SW480 (cell line): ENCODE data around the gene P3R3URF.
A peak's percentile ranks its signal among the peaks of the same experiment; 100 is the strongest.

Source experiments
- DNase-seq: peaks from one replicate; pipeline ENCODE4 v3.0.0-alpha.2; 2016; ENCODE audit warnings: low spot score

The P3R3URF gene

DNA sequence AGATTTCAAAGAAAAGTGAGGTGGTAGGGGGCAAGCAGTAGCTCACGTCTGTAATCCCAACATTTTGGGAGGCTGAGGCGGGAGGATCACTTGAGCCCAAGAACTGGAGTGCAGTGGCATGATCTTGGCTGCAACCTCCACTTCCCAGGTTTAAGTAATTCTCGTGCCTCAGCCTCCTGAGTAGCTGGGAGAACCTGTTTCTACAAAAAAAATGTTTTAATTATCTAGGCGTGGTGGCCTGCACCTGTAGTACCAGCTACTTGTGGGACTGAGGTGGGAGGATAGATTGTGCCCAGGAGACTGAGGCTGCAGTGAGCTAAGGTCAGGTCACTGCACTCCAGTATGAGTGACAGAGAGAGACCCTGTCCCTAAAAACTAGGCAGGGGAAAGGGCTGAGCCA is 4.0 kb downstream of the P3R3URF start:
- no peak for DNase-seq

DNA sequence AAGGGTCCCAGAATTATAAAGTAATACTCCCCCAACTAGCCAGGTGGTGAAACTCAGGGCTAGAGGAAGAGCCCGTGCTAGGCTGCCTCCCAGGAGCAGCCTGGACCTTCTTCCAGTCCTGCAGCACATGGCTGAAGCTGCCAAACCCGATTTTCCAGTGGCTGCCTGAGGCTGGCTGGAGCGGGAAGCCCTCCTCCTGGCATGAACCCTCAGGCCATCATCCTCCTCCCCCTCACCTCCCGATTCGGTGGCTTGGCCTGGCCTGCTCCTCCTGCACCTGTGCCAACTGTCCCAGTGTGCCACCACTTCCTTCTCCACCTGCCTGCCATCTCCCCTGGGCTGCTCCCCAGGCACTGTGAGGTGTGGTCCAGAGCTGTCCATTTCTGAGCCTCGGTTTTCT is 4.4 kb downstream of the P3R3URF start:
- no peak for DNase-seq

DNA sequence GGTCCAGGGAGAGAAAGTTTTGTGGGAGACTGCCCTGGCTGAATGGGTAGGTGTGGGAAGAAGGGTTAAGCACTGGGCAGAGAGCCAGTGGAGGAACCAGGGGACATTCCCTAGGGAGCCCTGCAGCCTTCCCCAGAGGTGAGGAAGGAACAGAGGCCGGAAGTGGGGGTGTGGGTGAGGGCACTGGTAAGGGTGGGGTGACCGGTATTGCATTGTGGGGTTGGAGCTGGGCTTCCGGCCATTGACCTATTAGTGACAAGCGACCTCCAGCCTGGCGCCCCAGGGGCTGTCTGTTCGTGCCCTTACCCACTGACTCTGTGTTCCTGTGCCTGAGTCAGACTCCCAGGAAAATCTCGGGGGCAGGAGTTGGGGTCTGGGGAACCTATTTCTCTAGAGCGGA is 4.9 kb downstream of the P3R3URF start:
- no peak for DNase-seq

DNA sequence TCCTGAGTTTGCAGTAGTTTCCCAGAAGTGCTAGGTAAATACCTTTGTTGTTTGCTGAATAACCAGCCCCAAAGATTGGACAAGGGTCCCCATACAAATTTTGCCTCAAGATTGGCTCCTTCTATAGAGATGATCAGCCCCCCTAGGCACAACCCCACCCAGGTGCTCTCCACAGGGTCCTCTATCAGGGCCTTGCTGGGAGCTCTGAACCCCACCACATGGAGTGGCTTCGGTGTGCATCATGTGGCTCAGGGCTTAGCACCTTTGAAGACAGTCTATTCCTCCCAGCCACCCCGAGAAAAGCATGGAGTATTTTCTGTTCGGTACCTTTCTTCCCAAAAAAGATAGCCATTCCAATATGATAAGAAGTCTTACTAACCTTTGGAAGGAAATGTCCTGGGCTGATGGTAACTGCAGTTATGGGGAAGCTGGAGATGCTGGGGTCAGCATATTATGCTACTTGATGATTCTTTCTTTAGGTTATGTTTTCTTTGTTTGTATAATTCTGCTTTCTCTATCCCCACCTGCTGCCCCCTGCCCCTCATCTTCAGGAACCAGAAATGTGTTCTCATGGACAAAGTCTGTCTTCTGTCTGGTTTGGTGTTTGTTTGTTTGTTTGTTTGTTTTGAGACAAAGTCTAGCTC is 6.4 kb downstream of the P3R3URF start:
- no peak for DNase-seq

DNA sequence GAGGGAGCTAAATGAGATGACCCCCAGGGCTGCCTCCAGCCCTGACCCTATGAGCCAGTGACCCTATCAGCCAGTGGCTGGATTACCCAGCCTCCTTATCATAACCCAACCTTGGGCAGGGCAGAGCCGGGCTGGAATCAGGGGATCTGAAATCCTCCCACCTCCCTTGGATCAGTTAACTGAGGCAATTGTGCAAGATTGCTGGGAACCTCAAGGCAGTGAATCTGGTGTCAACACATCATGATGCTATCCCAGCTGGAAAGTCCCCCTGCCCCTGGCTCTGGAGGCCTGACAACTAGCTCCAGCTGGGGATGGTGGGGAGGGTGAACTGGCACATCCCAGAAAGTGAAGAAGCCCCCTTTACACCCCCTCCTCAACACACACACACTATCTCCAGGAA is 7.8 kb downstream of the P3R3URF start:
- DNase-seq: no peak

DNA sequence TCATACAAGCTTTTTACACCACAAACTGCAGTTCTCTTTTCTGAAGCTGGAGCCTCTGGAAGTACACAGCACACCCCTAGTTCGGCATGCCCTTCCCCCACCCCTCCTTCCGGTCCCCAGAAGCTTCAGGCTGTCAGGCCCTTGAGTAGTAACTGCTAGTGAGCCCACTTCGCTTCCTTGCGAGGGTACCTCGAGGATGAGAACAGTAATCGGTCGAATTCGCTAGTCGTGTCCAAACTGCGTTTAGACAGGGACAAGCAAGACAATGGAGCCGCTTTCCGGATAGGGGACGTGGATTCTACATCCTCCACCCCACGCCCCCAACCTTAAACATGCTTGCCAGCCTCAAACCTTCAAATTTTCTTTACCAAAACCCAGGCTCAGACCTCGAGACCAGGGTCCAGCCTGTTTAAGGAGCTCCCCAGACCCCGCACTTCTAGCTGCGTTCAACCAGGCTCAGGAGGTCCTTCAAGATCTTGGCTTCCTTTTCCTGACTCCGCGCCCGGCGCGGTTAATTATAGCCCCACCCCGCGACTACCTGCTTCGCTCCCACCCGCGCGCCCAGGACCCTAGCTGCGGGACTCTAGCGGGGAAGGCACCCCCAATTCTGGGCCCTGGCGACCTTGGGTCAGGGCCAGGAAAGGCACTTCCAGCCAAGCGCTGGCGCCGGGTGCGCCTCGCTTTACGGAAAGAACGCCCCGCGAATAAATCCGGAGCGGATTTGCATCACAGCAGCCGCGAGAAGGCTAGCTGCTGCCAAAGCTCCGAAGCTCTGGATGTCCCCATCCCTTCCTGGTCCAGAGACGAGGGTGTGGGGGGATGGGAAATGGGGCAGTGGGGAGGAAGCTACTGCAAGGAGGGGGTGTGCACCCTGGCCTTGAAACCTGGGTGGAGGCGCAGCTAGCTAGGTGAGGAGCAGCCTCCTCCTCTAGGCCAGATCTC is 9.5 kb downstream of the P3R3URF start:
- no peak for DNase-seq

DNA sequence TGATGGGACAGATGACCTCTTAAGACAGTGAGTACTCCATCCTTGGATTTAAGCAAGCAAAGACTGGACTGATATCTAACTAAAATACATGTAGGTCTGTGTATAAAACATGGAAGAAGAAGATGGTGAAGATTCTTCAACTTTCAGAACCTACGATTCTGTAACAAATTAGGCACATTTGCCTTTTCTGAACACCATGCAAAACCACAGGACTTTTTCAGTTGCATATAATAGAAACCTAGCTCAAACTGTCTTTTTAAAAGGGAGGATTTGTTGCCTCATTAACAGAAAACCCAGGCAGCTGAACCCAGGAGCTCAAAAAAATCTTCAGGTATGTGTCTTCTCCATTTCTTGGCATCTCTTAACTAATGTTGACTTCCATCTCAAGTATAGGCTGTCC is 16.1 kb downstream of the P3R3URF start:
- no peak for DNase-seq

- DNase-seq: no peak
These were observed 16.8 kb downstream of the P3R3URF start for GRCh38 chr1:46159516-46159915.

GRCh38 chr1:46158312-46159281 is 17.7 kb downstream of the P3R3URF start:
- no peak for DNase-seq

DNA sequence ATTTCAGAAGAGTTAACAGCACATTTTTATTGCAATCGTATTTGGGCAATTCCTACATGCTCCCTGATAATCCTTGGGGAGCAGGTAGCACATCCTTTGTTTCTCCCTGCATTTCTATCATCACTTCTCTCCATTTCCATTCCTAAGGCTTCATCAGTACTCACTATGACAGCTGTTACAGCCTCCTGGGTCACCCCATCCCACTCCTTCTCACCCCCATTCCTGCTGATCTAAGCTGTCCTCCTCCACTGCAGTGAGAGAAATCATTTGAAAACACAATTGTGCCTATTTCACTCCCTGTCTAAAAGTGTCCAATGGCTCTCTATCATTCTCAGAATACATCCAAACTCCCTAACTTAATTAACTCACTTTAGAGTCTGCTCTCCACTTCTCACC is 18.4 kb downstream of the P3R3URF start:
- DNase-seq: no peak

GRCh38 chr1:46153732-46154131 is 22.6 kb downstream of the P3R3URF start:
- no peak for DNase-seq

DNA sequence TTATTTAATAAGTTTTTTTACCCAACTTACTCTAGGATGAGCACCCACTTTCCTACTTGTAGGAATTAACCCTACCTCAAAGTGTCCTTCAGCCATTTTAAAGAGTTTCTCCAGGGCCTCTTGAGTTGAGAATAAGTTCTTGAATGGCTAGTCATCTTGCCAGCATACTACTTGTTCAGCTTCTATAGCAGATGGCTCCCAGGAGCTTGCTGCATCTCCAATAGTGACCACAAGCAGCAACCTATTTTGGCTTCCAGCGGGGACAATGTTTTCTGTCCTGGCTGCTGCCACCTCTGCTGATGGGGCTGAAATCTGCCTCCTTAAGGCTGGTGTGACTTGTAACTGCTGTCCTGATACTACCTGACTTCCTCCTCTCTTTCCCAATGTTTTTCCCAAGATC is 23.1 kb downstream of the P3R3URF start:
- DNase-seq: no peak

- DNase-seq: no peak
These were observed 24.3 kb downstream of the P3R3URF start for GRCh38 chr1:46152016-46152415.

- no peak for DNase-seq
These were observed 26.2 kb downstream of the P3R3URF start for GRCh38 chr1:46150085-46150484.

DNA sequence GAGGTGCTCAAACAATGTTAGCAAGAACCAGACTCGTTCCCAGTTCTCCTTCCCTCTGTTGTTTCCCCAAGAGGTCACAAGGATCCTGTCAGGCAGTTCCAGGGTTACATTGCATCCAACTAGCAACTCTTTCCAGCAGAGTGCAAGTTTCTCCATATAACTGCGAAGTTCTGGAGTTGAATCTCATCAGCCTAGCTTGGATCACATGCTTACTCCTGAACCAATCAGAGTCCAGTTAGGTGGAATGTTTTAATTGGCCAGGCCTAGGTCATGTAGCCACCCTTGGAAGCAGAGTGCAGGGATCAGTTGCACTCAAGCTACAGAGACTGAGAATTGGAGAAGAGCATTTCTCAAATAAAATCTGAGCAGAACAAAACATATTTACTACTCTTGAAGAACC is 28.0 kb downstream of the P3R3URF start:
- no peak for DNase-seq

DNA sequence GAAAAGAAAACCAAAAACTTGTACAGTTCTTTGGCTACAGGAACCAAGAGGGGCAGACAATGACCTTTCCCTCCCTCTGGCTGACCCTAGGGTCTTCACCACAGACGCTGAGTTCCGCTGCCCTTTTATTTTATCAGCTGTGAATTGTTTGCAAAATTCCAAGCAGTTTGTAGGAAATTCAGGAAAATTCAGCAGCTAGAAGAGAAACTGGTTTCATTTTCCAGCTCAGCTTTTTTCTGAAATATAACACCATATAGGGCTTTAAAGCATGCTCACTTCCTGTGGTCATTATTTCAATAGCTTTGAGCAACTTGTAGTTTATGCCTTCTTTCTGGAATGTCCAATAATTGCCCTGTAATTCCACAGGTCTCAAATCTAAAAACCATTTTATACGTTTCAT is 38.4 kb downstream of the P3R3URF start:
- DNase-seq: no peak

DNA sequence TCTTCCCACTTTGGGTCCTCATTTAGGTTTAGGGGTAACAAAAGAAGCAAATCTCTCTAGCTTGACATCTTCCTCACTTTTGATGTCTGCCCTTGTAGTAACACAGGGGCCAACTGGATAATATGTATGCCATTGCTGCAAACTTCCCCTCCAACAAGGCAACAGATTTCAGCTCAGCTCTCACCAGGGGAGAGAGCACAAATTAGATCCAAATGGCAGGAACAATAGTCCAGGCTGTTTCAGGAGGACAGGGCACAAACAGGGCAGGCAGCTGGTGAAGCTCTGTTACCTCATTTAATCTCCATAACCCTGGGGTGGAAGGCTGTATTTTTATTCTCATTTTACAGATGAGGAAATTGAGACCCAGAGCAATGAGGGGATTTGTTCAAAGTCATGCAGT is 39.6 kb downstream of the P3R3URF start:
- no peak for DNase-seq

- no peak for DNase-seq
These were observed 41.5 kb downstream of the P3R3URF start for GRCh38 chr1:46134660-46135331.

DNA sequence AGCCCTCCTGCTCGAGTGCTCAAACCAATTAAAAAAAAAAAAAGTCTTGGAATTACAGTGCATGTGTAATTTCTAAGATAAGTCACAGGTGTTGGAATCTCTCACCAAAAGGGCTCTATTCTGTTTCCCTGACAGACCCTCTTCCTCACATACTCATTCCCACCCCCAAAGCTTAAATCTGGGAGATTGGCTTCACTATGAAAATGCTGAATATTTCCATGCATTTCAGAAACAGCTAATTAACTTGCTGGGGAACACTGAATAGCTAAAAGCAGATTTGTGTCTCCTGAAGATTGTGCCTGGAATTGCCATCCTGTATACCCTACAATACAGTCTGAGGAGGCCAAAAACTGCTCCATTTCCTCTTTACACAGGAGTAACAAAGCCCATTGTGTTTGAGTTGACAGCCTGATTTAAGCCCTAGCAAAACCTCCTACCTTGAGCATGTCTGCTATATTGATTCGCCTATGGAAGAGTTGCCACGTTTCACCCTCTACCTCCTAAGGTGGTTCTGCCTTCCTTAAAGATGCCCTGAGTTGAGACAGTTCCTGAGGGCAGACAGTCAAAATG is 42.4 kb downstream of the P3R3URF start:
- no peak for DNase-seq

GRCh38 chr1:46133181-46133658 is 43.1 kb downstream of the P3R3URF start:
- no peak for DNase-seq

DNA sequence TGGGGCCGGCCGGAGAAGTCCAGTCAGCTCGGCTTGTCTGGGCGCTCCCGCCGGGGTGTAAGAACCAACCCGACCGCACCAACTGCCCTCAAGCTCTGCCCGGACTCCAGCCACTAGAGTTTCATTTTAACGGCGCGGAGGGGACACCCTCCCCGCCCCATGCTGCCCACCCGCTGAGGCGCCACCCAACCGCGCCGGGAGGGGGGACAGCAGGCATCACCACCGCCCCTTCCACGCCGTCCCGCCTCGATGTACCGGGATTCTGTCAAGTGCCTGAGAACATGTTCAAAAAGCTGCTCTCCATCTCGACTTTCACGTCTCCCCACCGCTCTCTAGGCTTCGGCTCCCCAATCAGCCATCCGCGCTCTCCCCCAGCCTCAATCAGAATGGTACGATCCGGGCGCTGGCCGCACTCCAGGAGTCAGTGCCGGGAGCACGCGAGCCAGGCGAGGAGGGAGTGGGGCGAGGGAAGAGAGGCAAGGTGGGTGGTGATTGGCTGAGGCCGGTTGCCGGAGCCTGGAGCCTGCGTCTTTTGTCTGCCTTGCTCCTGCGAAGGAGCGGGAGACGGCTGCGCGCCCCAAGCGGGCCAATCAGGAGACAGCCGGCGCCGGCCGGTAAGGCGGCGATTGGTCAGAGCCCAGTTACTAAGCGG is 43.6 kb downstream of the P3R3URF start, which contains the start of gene PIK3R3:
Gene PIK3R3, minus strand, starts transcription at position 101 of the 652 bp plus-strand sequence. CDS start 677 bp downstream, outside the sequence.
- DNase-seq: peak; percentile 97
